IMR-90 (cell line): ENCODE measurements around the gene SMARCA4. TPM values are rescaled to one million over a fixed set of nuclear protein-coding genes. Genes with fewer than 3 reads are reported as not detected.

ENCODE experiments used
- ATAC-seq: fragments of 200-7000 bp; cut with Tn5 transposase; 2 replicates; pipeline ENCODE4 v1.9.1; 2020; ENCODE audit warnings: low read depth, mild to moderate bottlenecking, moderate library complexity
- BruUV-seq: library from RNA; stranded (reverse); fragments of 400-500 nt; replicated peaks from 2 replicates; lab custom pipeline; 2021; lab: Mats Ljungman, UMichigan
- CTCF ChIA-PET: fragments of 300-600 bp; formaldehyde crosslinking; extraction: SDS; loops from one replicate; lab custom pipeline; 2021; ENCODE audit warnings: antibody characterized with exemption; lab: Yijun Ruan, JAX
- POLR2A ChIA-PET: fragments of 300-600 bp; sonication (Branson Sonifier 250); formaldehyde crosslinking; loops from one replicate; lab custom pipeline; 2022; ENCODE audit warnings: antibody characterized with exemption; ENCODE audit not compliant: unreplicated experiment; lab: Charles Lee
- DNase-seq: peaks from one replicate; pipeline ENCODE4 v3.0.0; 2013
- H2AFZ ChIP-seq: replicated peaks from 2 replicates; pipeline ENCODE3; 2013; ENCODE audit warnings: low read length, mild to moderate bottlenecking; ENCODE audit not compliant: poor library complexity
- H2AK5ac ChIP-seq: 2 replicates; pipeline ENCODE4 v1.6.1; 2013; ENCODE audit warnings: low read depth, low read length, inconsistent platforms
- H2AK9ac ChIP-seq: replicated peaks from 2 replicates; pipeline ENCODE3; 2013; ENCODE audit warnings: mild to moderate bottlenecking, low read depth, low read length, moderate library complexity; ENCODE audit not compliant: poor library complexity
- H2BK120ac ChIP-seq: 2 replicates; pipeline ENCODE4 v1.6.1; 2013; ENCODE audit warnings: low read depth, low read length, inconsistent platforms
- H2BK15ac ChIP-seq: 3 replicates; pipeline ENCODE4 v1.6.1; 2013; ENCODE audit warnings: low read depth, low read length, inconsistent platforms
- H2BK20ac ChIP-seq: 2 replicates; pipeline ENCODE4 v1.6.1; 2013; ENCODE audit warnings: low read depth, mild to moderate bottlenecking, inconsistent platforms, low read length, moderate library complexity
- H2BK5ac ChIP-seq: 2 replicates; pipeline ENCODE4 v1.6.1; 2013; ENCODE audit warnings: mild to moderate bottlenecking, low read depth, low read length, inconsistent platforms; ENCODE audit not compliant: poor library complexity, severe bottlenecking
- H3K14ac ChIP-seq: replicated peaks from 2 replicates; pipeline ENCODE4 v1.6.1; 2013; ENCODE audit warnings: low read depth, low read length, inconsistent platforms
- H3K18ac ChIP-seq: 2 replicates; pipeline ENCODE4 v1.6.1; 2013; ENCODE audit warnings: low read depth, low read length, control low read depth
- H3K23ac ChIP-seq: 2 replicates; pipeline ENCODE4 v1.6.1; 2013; ENCODE audit warnings: low read depth, low read length, inconsistent platforms
- H3K27ac ChIP-seq: 2 replicates; pipeline ENCODE4 v1.5.1; 2013; ENCODE audit warnings: mild to moderate bottlenecking, control low read depth, low read length; ENCODE audit not compliant: insufficient read depth
- H3K27me3 ChIP-seq: 2 replicates; pipeline ENCODE4 v1.6.1; 2013; ENCODE audit warnings: low read length; ENCODE audit not compliant: control insufficient read depth, insufficient read depth
- H3K36me3 ChIP-seq: 2 replicates; pipeline ENCODE4 v1.6.1; 2013; ENCODE audit warnings: low read length, mixed read lengths; ENCODE audit not compliant: control insufficient read depth, insufficient read depth
- H3K4ac ChIP-seq: 2 replicates; pipeline ENCODE4 v1.6.1; 2013; ENCODE audit warnings: low read depth, low read length, inconsistent platforms
- H3K4me1 ChIP-seq: 2 replicates; pipeline ENCODE4 v1.6.1; 2013; ENCODE audit warnings: low read length, mixed read lengths; ENCODE audit not compliant: control insufficient read depth, insufficient read depth
- H3K4me2 ChIP-seq: 2 replicates; pipeline ENCODE4 v1.6.1; 2013; ENCODE audit warnings: low read depth, mild to moderate bottlenecking, control low read depth, low read length, moderate library complexity
- H3K4me3 ChIP-seq: 2 replicates; pipeline ENCODE4 v1.5.1; 2013; ENCODE audit warnings: low read depth, mild to moderate bottlenecking, control low read depth, low read length, moderate library complexity; ENCODE audit not compliant: insufficient read depth
- H3K56ac ChIP-seq: 2 replicates; pipeline ENCODE4 v1.6.1; 2013; ENCODE audit warnings: low read length, inconsistent platforms; ENCODE audit not compliant: insufficient read depth; ENCODE audit errors: extremely low read depth
- H3K79me1 ChIP-seq, 2 experiments: 2 replicates each; pipeline ENCODE4 v1.6.1; 2013; ENCODE audit warnings: low read length in 2 of 2, inconsistent platforms in 1 of 2, low read depth in 1 of 2
- H3K9ac ChIP-seq: 2 replicates; pipeline ENCODE4 v1.6.1; 2013; ENCODE audit warnings: low read depth, low read length, control low read depth
- H3K9me1 ChIP-seq: 2 replicates; pipeline ENCODE4 v1.6.1; 2013; ENCODE audit warnings: low read length, inconsistent platforms; ENCODE audit not compliant: insufficient read depth
- H3K9me3 ChIP-seq: 2 replicates; pipeline ENCODE4 v1.6.1; 2013; ENCODE audit warnings: low read length; ENCODE audit not compliant: control insufficient read depth, insufficient read depth
- H4K20me1 ChIP-seq: 2 replicates; pipeline ENCODE4 v1.6.1; 2013; ENCODE audit warnings: low read length, inconsistent platforms; ENCODE audit not compliant: insufficient read depth
- H4K5ac ChIP-seq: 2 replicates; pipeline ENCODE4 v1.6.1; 2013; ENCODE audit warnings: mild to moderate bottlenecking, low read depth, low read length, control low read depth
- H4K8ac ChIP-seq, 2 experiments: 2 replicates each; pipeline ENCODE4 v1.6.1; 2013; ENCODE audit warnings: low read depth in 2 of 2, low read length in 2 of 2, control low read depth in 1 of 2, inconsistent platforms in 1 of 2
- H4K91ac ChIP-seq: 2 replicates; pipeline ENCODE4 v1.6.1; 2013; ENCODE audit warnings: low read depth, low read length, inconsistent platforms; ENCODE audit not compliant: insufficient read depth
- CEBPB ChIP-seq: IDR thresholded peaks from 2 replicates; pipeline ENCODE4 v1.6.1; 2012; ENCODE audit warnings: low read depth, low read length, improper control_type of control experiment
- MAZ ChIP-seq: IDR thresholded peaks from 2 replicates; pipeline ENCODE4 v1.6.1; 2012; ENCODE audit warnings: low read depth, mild to moderate bottlenecking, low read length, improper control_type of control experiment, moderate library complexity, borderline replicate concordance
- RFX5 ChIP-seq: IDR thresholded peaks from 2 replicates; pipeline ENCODE4 v1.8.0; 2012; ENCODE audit warnings: low read depth, mild to moderate bottlenecking, low read length, moderate library complexity
- SMC3 ChIP-seq: fragments of 150-350 bp; IDR thresholded peaks from 2 replicates; pipeline ENCODE4 v1.6.1; 2016; ENCODE audit warnings: low read depth, mild to moderate bottlenecking, antibody characterized with exemption, low read length, moderate library complexity
- WGBS, 2 experiments: methylation state at CpG; one replicate each; pipeline versions ENCODE4 v1.1.5 to v1.1.7; 2013; ENCODE audit warnings: missing lambda C conversion rate in 2 of 2; ENCODE audit not compliant: insufficient read length in 1 of 2; ENCODE audit errors: extremely low coverage in 2 of 2; 5-methylcytosine and 5-hydroxymethylcytosine counted together
- dilution Hi-C: fragments of 300-500 bp; cut with HindIII; formaldehyde crosslinking; loops from one replicate; pipeline ENCODE4 v1.14.3; 2018; ENCODE audit warnings: low sequenced_read_pairs; ENCODE audit not compliant: unreplicated experiment
- in situ Hi-C: fragments of 300-500 bp; cut with MboI; formaldehyde crosslinking; loops from 3 replicates; pipeline ENCODE4 v1.14.3; 2019; ENCODE audit warnings: low sequenced_read_pairs, inconsistent platforms, mixed read lengths
- intact Hi-C: fragments of 100-400 bp; cut with micrococcal nuclease; formaldehyde crosslinking; loops from 2 replicates; pipeline ENCODE4 v1.10.0; 2022
- polyA plus RNA-seq, 3 experiments: library from polyadenylated mRNA; depleted of rRNA; stranded (reverse); fragments of >200 nt; gene quantifications; 2 replicates each; pipeline ENCODE4 v1.2.3, GENCODE V29; 2012; ENCODE audit warnings: low replicate concordance in 1 of 3
- total RNA-seq: library from RNA; depleted of rRNA; stranded (reverse); fragments of >200 nt; gene quantifications from 2 replicates; pipeline ENCODE4 v1.2.3, GENCODE V29; 2012
- TF ChIP-seq, protein P1 (sequence below): fragments of 150-350 bp; IDR thresholded peaks from 2 replicates; pipeline ENCODE4 v1.6.1; 2016; ENCODE audit warnings: low read depth, mild to moderate bottlenecking, low read length, moderate library complexity, borderline replicate concordance

Gene SMARCA4
- total and polyA plus RNA-seq, 2 of the 4 experiments (the other 2 are of a cell fraction): 41.4 to 85.6 TPM

- TF ChIP-seq MAZ: peak; percentile 85; the same call in 1 of the 2 replicates
Measured at GRCh38 chr19:11090264-11090996, 129.6 kb downstream of the SMARCA4 start (continued).

- Histone ChIP-seq H4K5ac (peak overlapping the region; percentile 72), H2BK120ac (peak overlapping the region; percentile 87), H3K4me2 (peak overlapping the region; percentile 95), H3K4me1 (peaks cover 12% of the 10 kb centered on the region), H2AFZ (no peak overlapping the region), H3K27ac (peak overlapping the region; percentile 96), H3K18ac (peak overlapping the region; percentile 85), H3K4ac (peak overlapping the region; percentile 90), H3K14ac (peak overlapping the region; percentile 88), H2BK20ac (peak overlapping the region; percentile 76), H2AK9ac (peak overlapping the region; percentile 99), H3K27me3 (no peaks in the 10 kb centered on the region), H2AK5ac (peak overlapping the region; percentile 96), H3K4me3 (peak overlapping the region; percentile 73), H4K91ac (peak overlapping the region; percentile 94), H3K9me3 (no peaks in the 10 kb centered on the region), H4K20me1 (peaks cover 48% of the 10 kb centered on the region; the same call in 1 of the 2 replicates), H3K23ac (peak overlapping the region; percentile 98), H3K56ac (peak overlapping the region; percentile 96), H3K79me1 (peaks cover 12 to 72% of the 10 kb centered on the region in 2 experiments), H2BK5ac (peak overlapping the region; percentile 94), H3K36me3 (peaks cover 8% of the 10 kb centered on the region), H4K8ac (peak overlapping the region; percentile 7 to 68), H3K9me1 (peaks cover 15% of the 10 kb centered on the region), H3K9ac (peak overlapping the region; percentile 90), H2BK15ac (peak overlapping the region; percentile 90; the same call in 2 of the 3 replicates)
- in situ Hi-C loops (no loop called here), dilution Hi-C loops (no loop called here), intact Hi-C loops (no loop called here)
- TF ChIP-seq, protein P1, sequence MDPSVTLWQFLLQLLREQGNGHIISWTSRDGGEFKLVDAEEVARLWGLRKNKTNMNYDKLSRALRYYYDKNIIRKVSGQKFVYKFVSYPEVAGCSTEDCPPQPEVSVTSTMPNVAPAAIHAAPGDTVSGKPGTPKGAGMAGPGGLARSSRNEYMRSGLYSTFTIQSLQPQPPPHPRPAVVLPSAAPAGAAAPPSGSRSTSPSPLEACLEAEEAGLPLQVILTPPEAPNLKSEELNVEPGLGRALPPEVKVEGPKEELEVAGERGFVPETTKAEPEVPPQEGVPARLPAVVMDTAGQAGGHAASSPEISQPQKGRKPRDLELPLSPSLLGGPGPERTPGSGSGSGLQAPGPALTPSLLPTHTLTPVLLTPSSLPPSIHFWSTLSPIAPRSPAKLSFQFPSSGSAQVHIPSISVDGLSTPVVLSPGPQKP: no peak
- TF ChIP-seq SMC3: no peak
- TF ChIP-seq CEBPB: peak; percentile 52
- TF ChIP-seq RFX5: no peak
- no peak for TF ChIP-seq MAZ
- POLR2A ChIA-PET: no interaction called here
- TSS peak; percentile 37 for BruUV-seq
- DNase-seq: no peak
- CTCF ChIA-PET: interaction anchor here (0.6 to 1.0 kb wide), 3 partner anchors 55 to 155 kb away, joined by 3 to 4 read pairs (median 3); no protein-coding TSS in a partner anchor
- no peak for ATAC-seq
- WGBS, 2 experiments: no CpG with 5 or more reads among the region's 11 CpGs
Measured at GRCh38 chr19:11090997-11091702, 130.3 kb downstream of the SMARCA4 start.
